Heart left ventricle (tissue), 16 donors: Measurements from ENCODE around the gene ACAN. TPM values are rescaled to one million over a fixed set of nuclear protein-coding genes. Genes with fewer than 3 reads are reported as not detected.

ENCODE experiments used
- ATAC-seq, 4 donors: fragments of 200-7000 bp; cut with Tn5 transposase; one replicate each; pipeline ENCODE4 v1.9.1; 2020 to 2022; ENCODE audit warnings: moderate library complexity in 4 of 4, mild to moderate bottlenecking in 3 of 4, moderate number of reproducible peaks in 1 of 4
- DNase-seq, 5 donors: peaks; one replicate each; pipeline ENCODE4 v3.0.0-alpha.2; 2020
- H3K27ac ChIP-seq, 12 donors: fragments of 200-600 bp; sonication (generic) in 4 of 12; one replicate each; pipeline versions ENCODE4 v1.5.0 to v1.8.0; 2016 to 2022; ENCODE audit warnings: mild to moderate bottlenecking in 2 of 12
- H3K27me3 ChIP-seq, 9 donors: fragments of 200-600 bp; sonication (generic) in 2 of 9; one replicate each; pipeline versions ENCODE4 v1.5.1 to v1.8.0; 2016 to 2022; ENCODE audit warnings: mild to moderate bottlenecking in 3 of 9
- H3K36me3 ChIP-seq, 9 donors: fragments of 200-600 bp; sonication (generic) in 2 of 9; one replicate each; pipeline versions ENCODE4 v1.5.0 to v1.8.0; 2018 to 2022; ENCODE audit warnings: mild to moderate bottlenecking in 2 of 9
- H3K4me1 ChIP-seq, 12 donors: fragments of 200-600 bp; sonication (generic) in 4 of 12; one replicate each; pipeline versions ENCODE4 v1.5.0 to v1.8.0; 2016 to 2022; ENCODE audit warnings: mild to moderate bottlenecking in 3 of 12
- H3K4me3 ChIP-seq, 12 donors: fragments of 200-600 bp; sonication (generic) in 4 of 12; one replicate each; pipeline versions ENCODE4 v1.5.0 to v1.8.0; 2017 to 2022; ENCODE audit warnings: mild to moderate bottlenecking in 9 of 12, moderate library complexity in 4 of 12
- H3K9me3 ChIP-seq, 12 donors: fragments of 200-600 bp; sonication (generic) in 4 of 12; one replicate each; pipeline versions ENCODE4 v1.5.0 to v1.8.0; 2016 to 2022; ENCODE audit warnings: mild to moderate bottlenecking in 1 of 12
- POLR2A ChIP-seq, 2 donors: fragments of 450-650 bp; IDR thresholded peaks; one replicate each; pipeline ENCODE4 v1.6.1; 2017; ENCODE audit warnings: antibody characterized with exemption in 2 of 2, mild to moderate bottlenecking in 2 of 2, moderate library complexity in 2 of 2
- WGBS, 4 donors: extraction: QIAGEN DNeasy Blood & Tissue Kit in 2 of 4; methylation state at CpG; one replicate each; pipeline versions ENCODE4 v1.1.5 to v1.1.7; 2013 to 2018; 5-methylcytosine and 5-hydroxymethylcytosine counted together
- intact Hi-C, 10 donors: fragments of 100-400 bp; cut with DNase I; formaldehyde crosslinking; loops; one replicate each; pipeline versions ENCODE4 v1.11.1 to v1.14.2; 2022
- polyA plus RNA-seq, 2 donors: library from polyadenylated mRNA; stranded (reverse); fragments of 200-250 nt; gene quantifications; one replicate each; pipeline ENCODE4 v1.2.3, GENCODE V29; 2013
- total RNA-seq, 9 donors: library from RNA; depleted of rRNA in 2 of 9; stranded (reverse); fragments of >200 nt in 2 of 9; fragmentation: NEBNext Ultra II Directional in 3 of 9; extraction: Animal tissue kit (Norgen Biotek cat#: 25700) in 3 of 9; gene quantifications; one replicate each; pipeline versions ENCODE4 v1.1.0 to v1.2.4, GENCODE V29; 2016 to 2023
- TF ChIP-seq, protein P1 (sequence below), 12 donors: fragments of 200-600 bp; sonication (generic) in 4 of 12; IDR thresholded peaks; one replicate each; pipeline versions ENCODE4 v1.5.0 to v1.8.0; 2018 to 2022; ENCODE audit warnings: antibody characterized with exemption in 12 of 12, mild to moderate bottlenecking in 5 of 12
- donor health status: ischemic (EF 13 %, LVEDD 7.1; RV severe dilation, severe dysfunction).
- donor health status: healthy with polysubstance abuse.
- donor health status: DM: no; HTN: yes; CAD: no.
- donor health status: DM: no; HTN: no; CAD: no.
- donor health status: ischemic (EF 25% LVEDD 6.9; RV normal size, moderate dysfunction).
- donor health status: ischemic (EF 25% LVEDD 5.7; RV mildly dilated, moderate dysfunction).
- donor health status: healthy.
- donor health status: DM: yes; HTN: yes; CAD: no.
- donor health status: ischemic (EF 35%, LVEDD 5.7; RV mildly dilated, moderate dysfunction).
- donor health status: nonischemic (EF 11% LVEDD 7.7; RV severe dilation, severe dysfunction).
- donor health status: DM: yes; HTN: yes; CAD: no.
- donor health status: PGD.
- donor health status: ischemic (EF 29% LVEDD 5.4; RV normal size, mild dysfunction).
- donor health status: nonischemic (EF 23%, LVEDD 6.1; RV moderate dilation, normal function).

Gene ACAN
- total and polyA plus RNA-seq, 11 donors, result 0.02 to 1.2 (median 0.17) TPM; not detected in 1

DNA sequence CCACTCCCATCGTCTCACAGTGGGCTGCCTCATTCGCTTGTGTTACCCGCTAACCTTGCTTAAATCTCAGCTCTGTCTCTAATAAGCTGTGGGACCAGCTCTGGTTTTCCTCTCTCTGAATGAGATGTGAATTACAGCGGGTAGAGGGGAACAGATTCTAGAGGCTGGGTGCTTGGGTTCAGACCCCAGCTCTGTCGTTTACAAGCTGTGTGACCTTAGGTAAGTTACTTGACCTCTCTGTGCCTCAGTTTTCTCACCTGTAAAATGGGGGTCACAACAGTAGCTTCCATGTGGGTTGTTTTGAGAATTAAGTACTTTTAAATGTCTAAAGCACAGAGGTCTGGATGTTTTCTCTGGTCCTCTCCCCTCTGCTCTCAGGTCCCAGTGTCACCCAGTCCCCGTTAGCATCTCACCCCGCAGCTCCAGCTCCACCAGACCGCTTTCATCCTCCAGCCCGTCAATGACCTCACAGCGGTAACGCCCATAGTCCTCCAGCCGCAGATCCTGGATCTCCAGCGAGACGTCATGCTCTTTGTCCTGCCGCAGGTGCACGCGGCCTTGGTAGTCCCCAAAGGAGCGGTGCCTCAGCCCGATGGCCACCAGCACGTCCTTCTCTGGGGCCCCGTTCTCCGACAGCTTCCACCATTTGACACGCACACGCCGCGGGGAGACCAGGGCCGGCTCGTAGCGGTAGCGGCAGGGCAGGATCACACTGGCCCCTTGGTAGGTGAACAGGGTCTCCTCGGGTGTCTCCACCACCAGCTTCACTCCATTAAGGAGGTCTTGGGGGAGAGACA, 77.9 kb downstream of the ACAN start:
- Histone ChIP-seq H3K4me1 (no peaks in the 10 kb centered on the region), H3K27me3 (no peaks in the 10 kb centered on the region), H3K36me3 (peaks cover 0 to 95% (median 0%) of the 10 kb centered on the region in 9 donors), H3K9me3 (no peaks in the 10 kb centered on the region), H3K4me3 (no peak overlapping the region), H3K27ac (no peak overlapping the region)
- DNase-seq, result no peak
- intact Hi-C loops, result no loop called here
- no peak for ATAC-seq
- no peak for TF ChIP-seq POLR2A (IDR thresholded peaks at IDR 0.05)
- TF ChIP-seq, protein P1, sequence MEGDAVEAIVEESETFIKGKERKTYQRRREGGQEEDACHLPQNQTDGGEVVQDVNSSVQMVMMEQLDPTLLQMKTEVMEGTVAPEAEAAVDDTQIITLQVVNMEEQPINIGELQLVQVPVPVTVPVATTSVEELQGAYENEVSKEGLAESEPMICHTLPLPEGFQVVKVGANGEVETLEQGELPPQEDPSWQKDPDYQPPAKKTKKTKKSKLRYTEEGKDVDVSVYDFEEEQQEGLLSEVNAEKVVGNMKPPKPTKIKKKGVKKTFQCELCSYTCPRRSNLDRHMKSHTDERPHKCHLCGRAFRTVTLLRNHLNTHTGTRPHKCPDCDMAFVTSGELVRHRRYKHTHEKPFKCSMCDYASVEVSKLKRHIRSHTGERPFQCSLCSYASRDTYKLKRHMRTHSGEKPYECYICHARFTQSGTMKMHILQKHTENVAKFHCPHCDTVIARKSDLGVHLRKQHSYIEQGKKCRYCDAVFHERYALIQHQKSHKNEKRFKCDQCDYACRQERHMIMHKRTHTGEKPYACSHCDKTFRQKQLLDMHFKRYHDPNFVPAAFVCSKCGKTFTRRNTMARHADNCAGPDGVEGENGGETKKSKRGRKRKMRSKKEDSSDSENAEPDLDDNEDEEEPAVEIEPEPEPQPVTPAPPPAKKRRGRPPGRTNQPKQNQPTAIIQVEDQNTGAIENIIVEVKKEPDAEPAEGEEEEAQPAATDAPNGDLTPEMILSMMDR (IDR thresholded peaks at IDR 0.05), result no peak
- 96 to 99% (median 96%) methylated on average over 26 to 31 of the region's 31 CpGs for WGBS, 4 donors

DNA sequence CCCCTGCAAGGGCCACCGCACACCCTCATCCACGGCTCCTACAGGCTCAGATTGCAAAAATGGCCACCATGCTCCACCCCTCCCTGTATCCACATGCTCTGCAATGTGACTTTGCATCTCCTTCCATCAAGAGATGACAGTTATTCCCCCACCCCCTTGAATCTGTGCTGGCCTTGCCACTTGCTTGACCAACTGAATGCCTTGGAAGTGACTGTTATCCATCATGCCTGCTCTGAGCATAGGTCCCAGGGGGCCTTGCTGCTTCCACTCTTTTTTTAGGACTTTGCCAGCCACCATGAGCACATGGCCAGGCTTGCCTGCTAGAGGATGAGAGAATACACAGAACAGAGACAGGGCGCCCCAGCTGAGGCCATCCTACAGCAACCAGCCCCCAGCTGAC, 78.5 kb downstream of the ACAN start:
- no peak for ATAC-seq
- no peaks in the 10 kb centered on the region for H3K4me1 ChIP-seq
- intact Hi-C loops, result no loop called here
- no peak overlapping the region for H3K27ac ChIP-seq
- WGBS, 4 donors, result 85 to 93% (median 91%) methylated on average over 3 of the region's 3 CpGs
- no peaks in the 10 kb centered on the region for H3K27me3 ChIP-seq
- peaks cover 0 to 95% (median 0%) of the 10 kb centered on the region in 9 donors for H3K36me3 ChIP-seq
- TF ChIP-seq, protein P1 (IDR thresholded peaks at IDR 0.05), result no peak
- no peak for TF ChIP-seq POLR2A (IDR thresholded peaks at IDR 0.05)
- H3K9me3 ChIP-seq, result no peaks in the 10 kb centered on the region
- no peak overlapping the region for H3K4me3 ChIP-seq
- no peak for DNase-seq

DNA sequence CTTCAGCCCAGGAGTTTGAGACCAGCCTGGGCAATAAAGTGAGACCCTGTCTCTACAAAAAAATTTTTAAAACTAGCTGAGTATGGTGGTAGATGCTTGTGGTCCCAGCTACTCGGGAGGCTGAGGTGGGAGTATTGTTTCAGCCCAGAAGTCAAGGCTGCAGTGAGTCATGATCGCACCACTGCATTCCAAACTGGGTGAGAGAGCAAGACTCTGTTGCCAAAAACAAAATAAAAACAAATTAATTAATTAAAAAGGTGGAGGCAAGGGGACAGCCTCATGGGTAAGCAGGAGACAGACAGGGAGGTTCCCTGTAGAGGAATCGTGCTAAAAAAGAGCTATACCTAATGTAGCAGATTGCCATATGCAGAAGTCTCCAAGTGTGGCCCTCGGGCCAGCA, 79.5 kb downstream of the ACAN start:
- H3K27me3 ChIP-seq, result no peaks in the 10 kb centered on the region
- no peaks in the 10 kb centered on the region for H3K4me1 ChIP-seq
- TF ChIP-seq POLR2A (IDR thresholded peaks at IDR 0.05), result no peak
- TF ChIP-seq, protein P1 (IDR thresholded peaks at IDR 0.05), result no peak
- intact Hi-C loops, result no loop called here
- DNase-seq (no peak), ATAC-seq (no peak)
- peaks cover 0 to 91% (median 0%) of the 10 kb centered on the region in 9 donors for H3K36me3 ChIP-seq
- H3K4me3 ChIP-seq, result no peak overlapping the region
- 81 to 87% (median 84%) methylated on average over 4 of the region's 4 CpGs for WGBS, 4 donors
- H3K9me3 ChIP-seq, result no peaks in the 10 kb centered on the region
- H3K27ac ChIP-seq, result no peak overlapping the region

DNA sequence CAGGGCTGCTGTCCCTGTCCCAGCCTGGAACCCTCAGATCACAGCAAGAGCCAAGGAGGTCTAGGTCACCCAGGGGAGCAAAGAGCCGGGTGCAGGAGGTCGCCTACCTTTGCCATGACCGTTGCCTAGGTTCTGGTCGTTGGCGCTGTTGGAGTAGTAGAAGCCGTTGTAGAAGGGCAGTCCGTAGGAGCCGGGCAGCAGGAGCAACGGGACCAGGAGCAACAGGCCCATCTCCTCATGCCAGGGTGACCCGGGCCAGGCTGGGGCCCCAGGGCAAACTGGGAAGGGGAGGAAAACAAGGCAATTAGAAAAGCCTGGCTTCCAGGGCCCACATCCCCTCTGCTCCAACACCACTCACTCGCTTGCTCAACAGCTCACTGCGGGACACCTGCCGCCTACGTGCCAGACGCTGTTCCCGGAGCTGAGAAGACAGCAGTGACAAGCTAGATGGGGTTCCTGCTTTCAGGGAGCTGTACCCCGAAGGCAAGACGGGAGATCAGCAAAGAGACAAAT, 83.9 kb downstream of the ACAN start:
- DNase-seq, result no peak
- intact Hi-C loops, result no loop called here
- Histone ChIP-seq H3K36me3 (peaks cover 0 to 55% (median 0%) of the 10 kb centered on the region in 9 donors), H3K9me3 (no peaks in the 10 kb centered on the region), H3K4me1 (no peaks in the 10 kb centered on the region), H3K27ac (no peak overlapping the region), H3K27me3 (no peaks in the 10 kb centered on the region), H3K4me3 (no peak overlapping the region)
- no peak for ATAC-seq
- TF ChIP-seq, protein P1 (IDR thresholded peaks at IDR 0.05), result no peak
- TF ChIP-seq POLR2A (IDR thresholded peaks at IDR 0.05), result no peak
- WGBS, 4 donors, result 89 to 92% (median 91%) methylated on average over 18 of the region's 18 CpGs
